PC-3 (cell line): ENCODE data around the gene RGS7.
"Not testable (repeated sequence)": the region's sequence is repeated elsewhere in the genome, so short reads cannot be mapped to it uniquely, and the experiment has no call there.

Source experiments
- CTCF ChIP-seq: fragments of 300-600 bp; sonication (generic); conservative IDR thresholded peaks from 2 replicates; pipeline ENCODE4 v1.5.1; 2017; ENCODE audit warnings: antibody characterized with exemption, low read depth, mild to moderate bottlenecking, low read length
- EZH2 ChIP-seq: fragments of 300-600 bp; sonication (generic); IDR thresholded peaks from one replicate; pipeline ENCODE4 v1.6.1; 2017; ENCODE audit warnings: antibody characterized with exemption, mild to moderate bottlenecking, low read length; ENCODE audit not compliant: unreplicated experiment

GRCh38 chr1:241165256-241165655 lies 191.7 kb downstream of the RGS7 start:
- not testable (repeated sequence) for TF ChIP-seq CTCF, EZH2
